Hepatocyte (in vitro differentiated cells): ENCODE measurements around the gene C12orf43.

Experiments used
- EZH2phosphoT487 ChIP-seq: fragments of 200-600 bp; sonication (generic); IDR thresholded peaks from one replicate; pipeline ENCODE4 v1.6.1; 2018; ENCODE audit warnings: antibody characterized with exemption, mild to moderate bottlenecking, low read depth, moderate library complexity; ENCODE audit not compliant: unreplicated experiment, severe bottlenecking
- TF ChIP-seq, protein P1 (sequence below): fragments of 200-600 bp; sonication (generic); IDR thresholded peaks from 2 replicates; pipeline ENCODE4 v1.5.1; 2016; ENCODE audit warnings: antibody characterized with exemption, mild to moderate bottlenecking; ENCODE audit not compliant: poor library complexity

DNA sequence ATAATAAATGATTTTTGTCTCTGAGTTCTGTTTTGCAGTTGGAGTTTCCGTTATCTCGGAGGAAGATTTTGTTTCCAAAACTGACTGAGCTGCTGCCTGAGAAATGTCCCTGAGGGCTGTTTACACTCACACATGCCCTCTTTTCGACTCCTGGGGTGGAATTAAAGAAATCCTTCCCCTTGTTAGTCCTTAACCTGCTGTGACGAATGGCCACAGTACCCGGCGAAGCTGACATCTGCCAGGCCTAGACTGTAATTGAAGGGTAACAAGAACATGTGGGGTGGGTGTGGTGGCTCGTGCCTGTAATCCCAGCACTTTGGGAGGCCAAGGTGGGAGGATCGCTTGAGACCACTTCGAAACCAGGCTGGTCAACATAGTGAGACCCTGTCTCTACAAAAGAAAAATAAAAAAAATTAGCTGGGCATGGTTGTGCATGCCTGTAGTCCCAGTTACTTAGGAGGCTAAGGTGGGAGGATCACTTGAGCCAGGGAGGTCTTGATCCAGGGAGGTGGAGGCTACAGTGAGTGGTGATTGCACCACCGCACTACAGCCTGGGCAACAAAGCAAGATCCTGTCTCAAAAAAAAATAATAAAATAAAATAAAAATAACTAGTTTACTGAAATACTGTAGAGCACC lies 14.4 kb upstream of the C12orf43 start:
- TF ChIP-seq, protein P1, sequence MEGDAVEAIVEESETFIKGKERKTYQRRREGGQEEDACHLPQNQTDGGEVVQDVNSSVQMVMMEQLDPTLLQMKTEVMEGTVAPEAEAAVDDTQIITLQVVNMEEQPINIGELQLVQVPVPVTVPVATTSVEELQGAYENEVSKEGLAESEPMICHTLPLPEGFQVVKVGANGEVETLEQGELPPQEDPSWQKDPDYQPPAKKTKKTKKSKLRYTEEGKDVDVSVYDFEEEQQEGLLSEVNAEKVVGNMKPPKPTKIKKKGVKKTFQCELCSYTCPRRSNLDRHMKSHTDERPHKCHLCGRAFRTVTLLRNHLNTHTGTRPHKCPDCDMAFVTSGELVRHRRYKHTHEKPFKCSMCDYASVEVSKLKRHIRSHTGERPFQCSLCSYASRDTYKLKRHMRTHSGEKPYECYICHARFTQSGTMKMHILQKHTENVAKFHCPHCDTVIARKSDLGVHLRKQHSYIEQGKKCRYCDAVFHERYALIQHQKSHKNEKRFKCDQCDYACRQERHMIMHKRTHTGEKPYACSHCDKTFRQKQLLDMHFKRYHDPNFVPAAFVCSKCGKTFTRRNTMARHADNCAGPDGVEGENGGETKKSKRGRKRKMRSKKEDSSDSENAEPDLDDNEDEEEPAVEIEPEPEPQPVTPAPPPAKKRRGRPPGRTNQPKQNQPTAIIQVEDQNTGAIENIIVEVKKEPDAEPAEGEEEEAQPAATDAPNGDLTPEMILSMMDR: no peak
- TF ChIP-seq EZH2phosphoT487: no peak
